ENCODE results near the gene ZNF277.

- no peak for TF ChIP-seq CTCF (IDR thresholded peaks at IDR 0.05)
- TF ChIP-seq POLR2A (IDR thresholded peaks at IDR 0.05): no peak
Observed at GRCh38 chr7:112331492-112331891, 125.0 kb downstream of the ZNF277 start.
